K562 (cell line): ENCODE results near the gene TMEM132D. TPM values are rescaled to one million over a fixed set of nuclear protein-coding genes. Genes with fewer than 3 reads are reported as not detected.

Source experiments
- ATAC-seq: fragments of 200-7000 bp; cut with Tn5 transposase; 3 replicates; pipeline ENCODE4 v1.9.1; 2020; ENCODE audit warnings: moderate library complexity
- BruUV-seq: library from RNA; stranded (reverse); fragments of 400-500 nt; replicated peaks from 2 replicates; lab custom pipeline; 2021; lab: Mats Ljungman, UMichigan
- CTCF ChIA-PET: fragments of 300-600 bp; formaldehyde crosslinking; extraction: SDS; loops from one replicate; lab custom pipeline; 2021; ENCODE audit warnings: low intra/inter-chr PET ratio; lab: Yijun Ruan, JAX
- POLR2A ChIA-PET: fragments of 300-600, 350-650 bp; sonication (Branson Sonifier 250); formaldehyde crosslinking; extraction: SDS; loops from one replicate; lab custom pipeline; 2021; ENCODE audit warnings: antibody characterized with exemption, inconsistent platforms; lab: Yijun Ruan, JAX
- DNase-seq, 4 experiments: peaks; one replicate each; pipeline versions ENCODE4 v3.0.0 to v3.0.0-alpha.2; 2011 to 2018; ENCODE audit warnings: low spot score in 3 of 4, mixed read lengths in 3 of 4; ENCODE audit errors: extremely low read depth in 1 of 4
- FAIRE-seq: peaks from 2 replicates; lab custom pipeline; 2011; peaks lifted over from hg19 to GRCh38; lab: Jason Lieb, UNC
- H2AFZ ChIP-seq: 2 replicates; pipeline ENCODE4 v1.6.0; 2011; ENCODE audit warnings: low read depth, low read length, control low read depth, inconsistent platforms
- H3K27ac ChIP-seq: fragments of 200-600 bp; 3 replicates; pipeline ENCODE4 v1.8.0; 2011; ENCODE audit warnings: low read depth, mild to moderate bottlenecking, control low read depth, inconsistent platforms, low read length, moderate library complexity, mixed read lengths; ENCODE audit errors: extremely low read depth
- H3K27me3 ChIP-seq, 2 experiments: fragments of 300-600 bp in 1 of 2; 2 replicates in 1 of 2; 3 replicates in 1 of 2; pipeline versions ENCODE4 v1.6.0 to v1.8.0; 2011; ENCODE audit warnings: inconsistent platforms in 2 of 2, low read length in 2 of 2, mild to moderate bottlenecking in 1 of 2, mixed read lengths in 1 of 2, moderate library complexity in 1 of 2; ENCODE audit not compliant: control insufficient read depth in 2 of 2, insufficient read depth in 2 of 2
- H3K36me3 ChIP-seq: fragments of 300-600 bp; 3 replicates; pipeline ENCODE4 v1.8.0; 2011; ENCODE audit warnings: mild to moderate bottlenecking, low read length, inconsistent platforms; ENCODE audit not compliant: control insufficient read depth, insufficient read depth
- H3K4me1 ChIP-seq, 2 experiments: fragments of 200-600 bp in 1 of 2; replicated peaks in 1 of 2; 2 replicates in 1 of 2; 3 replicates in 1 of 2; pipeline versions ENCODE4 v1.5.1 to v1.8.0; 2011; ENCODE audit warnings: inconsistent platforms in 2 of 2, low read length in 2 of 2, mild to moderate bottlenecking in 1 of 2, mixed read lengths in 1 of 2, moderate library complexity in 1 of 2; ENCODE audit not compliant: control insufficient read depth in 2 of 2, insufficient read depth in 2 of 2
- H3K4me2 ChIP-seq: 2 replicates; pipeline ENCODE4 v1.6.1; 2011; ENCODE audit warnings: low read length, control low read depth, inconsistent platforms, mixed read lengths; ENCODE audit not compliant: insufficient read depth
- H3K4me3 ChIP-seq: fragments of 200-600 bp; sonication (generic), shearing (Covaris generic); 2 replicates; pipeline ENCODE4 v1.5.1; 2016; ENCODE audit warnings: control low read depth, inconsistent platforms
- H3K79me2 ChIP-seq: fragments of 200-600 bp; 3 replicates; pipeline ENCODE4 v1.8.0; 2011; ENCODE audit warnings: low read length, inconsistent platforms; ENCODE audit not compliant: control insufficient read depth, insufficient read depth
- H3K9ac ChIP-seq, 2 experiments: 2 replicates each; pipeline versions ENCODE4 v1.6.0 to v1.6.1; 2011; ENCODE audit warnings: low read depth in 2 of 2, low read length in 2 of 2, control low read depth in 1 of 2, inconsistent platforms in 1 of 2, mild to moderate bottlenecking in 1 of 2, mixed read lengths in 1 of 2; ENCODE audit not compliant: insufficient read depth in 1 of 2
- H3K9me1 ChIP-seq: one replicate; pipeline ENCODE4 v1.6.0; 2011; ENCODE audit warnings: inconsistent platforms, mild to moderate bottlenecking, low read length, moderate library complexity; ENCODE audit not compliant: control insufficient read depth, insufficient read depth
- H3K9me3 ChIP-seq: replicated peaks from 2 replicates; pipeline ENCODE4 v1.5.1; 2011; ENCODE audit warnings: low read depth, low read length, inconsistent platforms; ENCODE audit not compliant: control insufficient read depth, insufficient read depth
- H4K20me1 ChIP-seq: replicated peaks from 2 replicates; pipeline ENCODE4 v1.6.1; 2011; ENCODE audit warnings: low read length, inconsistent platforms, mixed read lengths; ENCODE audit not compliant: control insufficient read depth, insufficient read depth
- BHLHE40 ChIP-seq: IDR thresholded peaks from 2 replicates; pipeline ENCODE4 v1.6.1; 2011; ENCODE audit warnings: low read length, improper control_type of control experiment
- GTF3C2 ChIP-seq: IDR thresholded peaks from 3 replicates; pipeline ENCODE4 v1.6.1; 2011; ENCODE audit warnings: borderline replicate concordance, mild to moderate bottlenecking, moderate library complexity; ENCODE audit not compliant: insufficient read length; ENCODE audit errors: extremely low read depth
- HDAC2 ChIP-seq: fragments of 450-650 bp; IDR thresholded peaks from 2 replicates; pipeline ENCODE4 v1.6.1; 2016; ENCODE audit warnings: mild to moderate bottlenecking
- HNRNPH1 ChIP-seq: fragments of 200-400 bp; formaldehyde crosslinking; optimal IDR thresholded peaks from 2 replicates; pipeline ENCODE3; 2017; ENCODE audit warnings: low read depth, mild to moderate bottlenecking, low read length, moderate library complexity
- PTRF ChIP-seq: fragments of 450-650 bp; IDR thresholded peaks from 2 replicates; pipeline ENCODE4 v1.6.1; 2016; ENCODE audit warnings: mild to moderate bottlenecking, missing genetic modification characterization, missing compliant biosample characterization
- PTTG1 ChIP-seq: fragments of 450-650 bp; IDR thresholded peaks from 2 replicates; pipeline ENCODE4 v1.6.1; 2016; ENCODE audit warnings: low read depth, mild to moderate bottlenecking, missing genetic modification characterization, missing compliant biosample characterization
- RBM22 ChIP-seq: fragments of 200-400 bp; formaldehyde crosslinking; IDR thresholded peaks from 2 replicates; pipeline ENCODE4 v1.6.1; 2018; ENCODE audit warnings: low read length, low read depth; ENCODE audit not compliant: poor library complexity, severe bottlenecking
- RFX1 ChIP-seq: fragments of 450-650 bp; IDR thresholded peaks from 2 replicates; pipeline ENCODE4 v1.6.1; 2016; ENCODE audit warnings: mild to moderate bottlenecking, moderate library complexity
- SREBF1 ChIP-seq: fragments of 150-350 bp; IDR thresholded peaks from 2 replicates; pipeline ENCODE4 v1.6.1; 2014; ENCODE audit warnings: antibody characterized with exemption, low read depth, low read length, borderline replicate concordance
- THAP12 ChIP-seq: fragments of 250-450 bp; sonication (Bioruptor Pico); IDR thresholded peaks from 2 replicates; pipeline ENCODE4 v1.9.0; 2021; ENCODE audit warnings: mild to moderate bottlenecking, inconsistent platforms
- WHSC1 ChIP-seq: IDR thresholded peaks from one replicate; pipeline ENCODE4 v1.6.1; 2012; ENCODE audit warnings: low read length, control low read depth, inconsistent platforms
- XRCC5 ChIP-seq: fragments of 200-400 bp; formaldehyde crosslinking; IDR thresholded peaks from 2 replicates; pipeline ENCODE4 v1.6.1; 2017; ENCODE audit warnings: low read depth, mild to moderate bottlenecking, low read length
- ZNF175 ChIP-seq: fragments of 200-800 bp; sonication (Bioruptor generic); IDR thresholded peaks from 2 replicates; pipeline ENCODE4 v1.6.1; 2016; ENCODE audit warnings: low read depth, mild to moderate bottlenecking, missing genetic modification characterization, missing compliant biosample characterization
- ZNF699 ChIP-seq: fragments of 250-450 bp; sonication (Bioruptor Pico); IDR thresholded peaks from 2 replicates; pipeline ENCODE4 v1.8.0; 2021; ENCODE audit warnings: mild to moderate bottlenecking, moderate library complexity; ENCODE audit not compliant: insufficient replicate concordance
- WGBS: fragments of 100-300 bp; shearing (Covaris generic); methylation state at CpG from one replicate; pipeline ENCODE4 v1.1.6; 2016; ENCODE audit warnings: low coverage, mixed read lengths; ENCODE audit not compliant: insufficient coverage; ENCODE audit errors: missing lambda C conversion rate; 5-methylcytosine and 5-hydroxymethylcytosine counted together
- in situ Hi-C: fragments of 300-500 bp; cut with MboI; formaldehyde crosslinking; loops from 4 replicates; pipeline ENCODE4 v1.15.0; 2018; ENCODE audit warnings: inconsistent platforms, mixed read lengths
- intact Hi-C: fragments of 100-400 bp; cut with micrococcal nuclease; formaldehyde crosslinking; loops from 2 replicates; pipeline ENCODE4 v1.14.2; 2022
- polyA plus RNA-seq, 8 experiments: library from polyadenylated mRNA; depleted of rRNA in 4 of 8; stranded (reverse) in 5 of 8; unstranded in 3 of 8; fragments of >200 nt; fragmentation: Nextera tagmentation in 2 of 8; fragmentation: Illumina TruSeq in 1 of 8; extraction: Ambion mirVana in 2 of 8; extraction: Trizol in 1 of 8; gene quantifications; 2 replicates each; pipeline versions ENCODE4 v1.2.1 to v1.2.3, GENCODE V29; 2011 to 2014; ENCODE audit warnings: inconsistent platforms in 1 of 8, missing spikeins in 1 of 8
- total RNA-seq, 7 experiments: library from RNA; depleted of rRNA in 6 of 7; stranded (reverse); fragments of >200 nt in 6 of 7; fragmentation: Illumina TruSeq in 2 of 7; extraction: Trizol in 2 of 7; gene quantifications; 2 replicates each; pipeline versions ENCODE4 v1.2.1 to v1.2.3, GENCODE V29; 2011 to 2021; ENCODE audit warnings: low replicate concordance in 1 of 7
- TF ChIP-seq, protein P1 (sequence below): fragments of 200-800 bp; sonication (Bioruptor generic); IDR thresholded peaks from 2 replicates; pipeline ENCODE4 v1.6.1; 2017; ENCODE audit warnings: missing genetic modification characterization, missing compliant biosample characterization
- TF ChIP-seq, protein P2 (sequence below): sonication (generic); formaldehyde crosslinking; IDR thresholded peaks from 2 replicates; pipeline ENCODE4 v1.8.0; 2022; ENCODE audit warnings: mild to moderate bottlenecking, low read depth, missing genetic modification reagents

TMEM132D gene
- total and polyA plus RNA-seq, 9 of the 15 experiments (the other 6 are each of a cell fraction or from before 2014, with no cell fraction given): not detected

- POLR2A ChIA-PET: no interaction called here
- DNase-seq (no peak), FAIRE-seq (no peak), ATAC-seq (no peak)
- no peaks in the 10 kb centered on the region; a peak in 1 of 5 replicates for H3K27me3 ChIP-seq
- H3K9me1 ChIP-seq: no peaks in the 10 kb centered on the region
- no peaks in the 10 kb centered on the region for H3K4me1 ChIP-seq
- 0% methylated on average over 4 of the region's 4 CpGs for WGBS
- no peak overlapping the region for H3K4me3 ChIP-seq
- H3K9ac ChIP-seq: no peak overlapping the region
- intact Hi-C loops (no loop called here), in situ Hi-C loops (no loop called here)
- no peaks in the 10 kb centered on the region for H3K36me3 ChIP-seq
- CTCF ChIA-PET: no interaction called here
- no peak overlapping the region for H3K27ac ChIP-seq
- no peaks in the 10 kb centered on the region for H3K9me3 ChIP-seq
- H3K79me2 ChIP-seq: no peaks in the 10 kb centered on the region
- BruUV-seq: no TSS peak
- H3K4me2 ChIP-seq: no peak overlapping the region
- no peaks in the 10 kb centered on the region for H4K20me1 ChIP-seq
- H2AFZ ChIP-seq: no peak overlapping the region
- TF ChIP-seq ZNF175 (no peak), RBM22 (no peak), RFX1 (no peak), PTRF (tag) (no peak), ZNF699 (CRISPR knock-in tag) (no peak), XRCC5 (no peak), SREBF1 (no peak), HDAC2 (no peak), WHSC1 (no peak), THAP12 (no peak), GTF3C2 (no peak), HNRNPH1 (no peak), BHLHE40 (no peak), PTTG1 (tag) (no peak)
- TF ChIP-seq, protein P1, sequence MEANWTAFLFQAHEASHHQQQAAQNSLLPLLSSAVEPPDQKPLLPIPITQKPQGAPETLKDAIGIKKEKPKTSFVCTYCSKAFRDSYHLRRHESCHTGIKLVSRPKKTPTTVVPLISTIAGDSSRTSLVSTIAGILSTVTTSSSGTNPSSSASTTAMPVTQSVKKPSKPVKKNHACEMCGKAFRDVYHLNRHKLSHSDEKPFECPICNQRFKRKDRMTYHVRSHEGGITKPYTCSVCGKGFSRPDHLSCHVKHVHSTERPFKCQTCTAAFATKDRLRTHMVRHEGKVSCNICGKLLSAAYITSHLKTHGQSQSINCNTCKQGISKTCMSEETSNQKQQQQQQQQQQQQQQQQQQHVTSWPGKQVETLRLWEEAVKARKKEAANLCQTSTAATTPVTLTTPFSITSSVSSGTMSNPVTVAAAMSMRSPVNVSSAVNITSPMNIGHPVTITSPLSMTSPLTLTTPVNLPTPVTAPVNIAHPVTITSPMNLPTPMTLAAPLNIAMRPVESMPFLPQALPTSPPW (CRISPR knock-in tag): no peak
- TF ChIP-seq, protein P2, sequence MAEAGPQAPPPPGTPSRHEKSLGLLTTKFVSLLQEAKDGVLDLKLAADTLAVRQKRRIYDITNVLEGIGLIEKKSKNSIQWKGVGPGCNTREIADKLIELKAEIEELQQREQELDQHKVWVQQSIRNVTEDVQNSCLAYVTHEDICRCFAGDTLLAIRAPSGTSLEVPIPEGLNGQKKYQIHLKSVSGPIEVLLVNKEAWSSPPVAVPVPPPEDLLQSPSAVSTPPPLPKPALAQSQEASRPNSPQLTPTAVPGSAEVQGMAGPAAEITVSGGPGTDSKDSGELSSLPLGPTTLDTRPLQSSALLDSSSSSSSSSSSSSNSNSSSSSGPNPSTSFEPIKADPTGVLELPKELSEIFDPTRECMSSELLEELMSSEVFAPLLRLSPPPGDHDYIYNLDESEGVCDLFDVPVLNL: no peak
These were observed 575.6 kb downstream of the TMEM132D start for GRCh38 chr12:129328235-129328634.
